GM19397 (cell line): Measurements from ENCODE around the gene RPLP2.

ENCODE experiments used
- ATAC-seq: cut with Tn5 transposase; IDR thresholded peaks from one replicate; pipeline ENCODE4 v1.9.1; 2021; ENCODE audit warnings: mild to moderate bottlenecking, moderate library complexity; ENCODE audit not compliant: unreplicated experiment

RPLP2 gene

GRCh38 chr11:846496-847098 is 36.8 kb downstream of the RPLP2 start:
- no peak for ATAC-seq

DNA sequence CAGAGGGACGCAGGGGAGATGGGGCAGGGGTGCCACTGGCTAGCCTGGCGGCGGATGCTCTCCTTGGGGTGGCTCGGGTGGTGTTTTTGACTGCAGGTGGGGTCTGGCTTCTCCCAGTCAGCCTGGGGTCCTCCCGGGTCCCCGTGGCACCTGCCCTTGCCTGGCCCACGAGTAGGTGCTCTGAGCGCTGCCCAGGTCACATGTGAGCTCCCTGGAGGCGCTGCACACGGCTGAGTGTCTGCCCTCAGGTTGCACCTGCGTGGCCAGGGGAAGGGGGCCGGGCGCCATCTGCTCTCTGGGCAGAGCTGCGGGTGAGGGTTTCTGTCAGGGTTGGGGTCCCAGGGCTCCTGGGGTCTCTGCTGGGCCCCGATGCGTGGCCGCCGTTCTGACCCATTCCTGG is 38.1 kb downstream of the RPLP2 start:
- ATAC-seq = no peak

DNA sequence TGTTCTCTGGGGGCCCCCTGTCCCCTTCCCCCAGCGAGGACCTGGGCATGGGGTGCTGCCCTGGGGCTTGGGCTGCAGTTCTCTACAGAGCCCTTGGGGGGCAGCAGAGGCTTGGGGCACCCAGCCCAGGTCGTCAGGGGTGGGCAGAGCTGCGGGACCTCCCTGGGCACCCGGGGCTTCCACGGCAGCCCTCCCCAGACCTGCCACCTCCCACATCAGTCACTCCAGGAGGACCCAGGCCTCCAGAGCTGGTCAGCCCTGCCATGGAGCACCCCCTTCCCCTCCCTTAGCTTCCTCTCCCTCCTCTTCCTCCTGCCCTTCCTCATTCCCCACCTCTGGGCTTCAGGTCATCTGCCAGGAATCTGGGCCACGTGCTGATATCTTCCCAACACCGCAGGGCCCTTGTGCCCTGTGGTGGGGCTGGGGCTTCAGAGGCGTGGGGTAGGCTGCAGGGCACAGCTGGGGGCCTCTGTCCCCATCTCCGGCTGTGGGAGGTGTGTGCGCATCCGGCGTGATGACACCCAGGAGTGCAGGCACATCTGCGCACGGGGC is 38.7 kb downstream of the RPLP2 start:
- no peak for ATAC-seq

DNA sequence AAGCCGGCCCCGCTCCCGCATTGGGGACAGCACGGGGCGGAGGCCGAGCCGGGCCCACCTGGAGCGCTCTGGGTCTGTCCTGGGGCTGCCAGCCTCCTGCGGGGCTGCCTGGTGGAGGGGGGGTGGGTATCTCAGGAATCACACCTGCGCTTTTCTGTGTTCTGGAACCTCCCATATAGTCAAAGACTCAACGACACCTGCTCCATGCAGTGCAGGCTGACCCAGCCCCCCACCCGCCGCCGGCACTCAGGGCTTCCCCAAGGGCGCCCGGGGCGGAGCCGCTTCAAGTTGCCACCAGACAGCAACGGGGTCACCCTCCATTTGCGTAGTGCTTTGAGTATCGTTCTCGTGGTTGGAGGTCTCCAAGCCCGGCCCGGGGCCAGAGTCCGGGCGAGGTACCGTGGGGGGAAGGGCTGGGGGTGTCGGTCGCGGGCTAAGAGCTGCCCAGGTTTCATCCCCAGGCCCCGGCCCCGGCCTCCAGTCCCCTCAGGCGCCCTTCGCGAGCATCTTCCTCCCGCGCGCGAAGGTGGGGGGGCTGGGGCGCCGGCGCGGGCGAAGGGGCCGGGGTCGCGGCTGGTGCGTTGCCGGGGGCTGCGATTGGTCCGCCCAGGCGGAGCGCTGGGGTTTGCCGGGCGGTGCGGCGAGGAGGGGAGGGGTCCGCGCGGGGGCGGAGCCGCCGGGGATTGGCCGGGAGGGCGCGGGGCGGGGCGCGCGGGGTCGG is 39.5 kb downstream of the RPLP2 start:
- no peak for ATAC-seq

DNA sequence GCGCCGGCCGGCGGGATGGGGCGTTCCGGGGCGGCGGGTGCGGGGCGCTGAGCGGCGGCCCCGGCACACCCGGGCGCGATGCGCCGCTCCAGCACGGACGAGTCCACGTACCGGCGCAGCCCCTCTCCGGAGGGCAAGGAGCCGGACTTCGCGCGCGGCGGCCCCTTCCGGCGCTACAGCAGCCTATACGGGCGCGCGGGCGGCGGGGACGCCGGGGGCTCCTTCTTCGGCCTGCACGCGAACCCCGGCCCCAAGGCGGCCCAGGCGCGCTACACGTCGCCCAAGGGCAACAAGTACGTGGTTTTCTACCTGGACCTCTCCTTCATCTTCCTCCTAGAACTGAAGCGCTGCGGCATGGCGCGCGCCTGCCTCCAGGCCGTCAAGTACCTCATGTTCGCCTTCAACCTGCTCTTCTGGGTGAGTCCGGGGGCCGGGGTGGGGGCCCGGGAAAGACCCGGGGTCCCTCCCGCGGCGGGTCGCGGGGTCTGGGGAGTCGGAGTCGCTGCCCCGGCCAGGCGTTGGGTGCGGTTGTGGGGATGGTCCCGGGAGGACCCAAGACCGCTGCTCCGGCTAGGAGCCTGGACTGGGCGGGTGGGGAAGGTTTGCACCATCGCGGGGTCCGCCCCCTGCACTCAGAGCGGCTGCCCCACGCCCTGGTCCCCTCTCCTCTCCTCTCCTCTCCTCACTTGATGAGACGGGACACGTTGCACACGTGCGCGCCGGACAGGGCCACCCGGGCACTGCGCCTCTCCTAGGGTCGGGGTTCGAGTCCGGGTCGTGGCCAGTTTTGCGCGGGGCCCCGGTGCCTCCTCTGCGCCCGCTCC is 40.4 kb downstream of the RPLP2 start:
- ATAC-seq = no peak

DNA sequence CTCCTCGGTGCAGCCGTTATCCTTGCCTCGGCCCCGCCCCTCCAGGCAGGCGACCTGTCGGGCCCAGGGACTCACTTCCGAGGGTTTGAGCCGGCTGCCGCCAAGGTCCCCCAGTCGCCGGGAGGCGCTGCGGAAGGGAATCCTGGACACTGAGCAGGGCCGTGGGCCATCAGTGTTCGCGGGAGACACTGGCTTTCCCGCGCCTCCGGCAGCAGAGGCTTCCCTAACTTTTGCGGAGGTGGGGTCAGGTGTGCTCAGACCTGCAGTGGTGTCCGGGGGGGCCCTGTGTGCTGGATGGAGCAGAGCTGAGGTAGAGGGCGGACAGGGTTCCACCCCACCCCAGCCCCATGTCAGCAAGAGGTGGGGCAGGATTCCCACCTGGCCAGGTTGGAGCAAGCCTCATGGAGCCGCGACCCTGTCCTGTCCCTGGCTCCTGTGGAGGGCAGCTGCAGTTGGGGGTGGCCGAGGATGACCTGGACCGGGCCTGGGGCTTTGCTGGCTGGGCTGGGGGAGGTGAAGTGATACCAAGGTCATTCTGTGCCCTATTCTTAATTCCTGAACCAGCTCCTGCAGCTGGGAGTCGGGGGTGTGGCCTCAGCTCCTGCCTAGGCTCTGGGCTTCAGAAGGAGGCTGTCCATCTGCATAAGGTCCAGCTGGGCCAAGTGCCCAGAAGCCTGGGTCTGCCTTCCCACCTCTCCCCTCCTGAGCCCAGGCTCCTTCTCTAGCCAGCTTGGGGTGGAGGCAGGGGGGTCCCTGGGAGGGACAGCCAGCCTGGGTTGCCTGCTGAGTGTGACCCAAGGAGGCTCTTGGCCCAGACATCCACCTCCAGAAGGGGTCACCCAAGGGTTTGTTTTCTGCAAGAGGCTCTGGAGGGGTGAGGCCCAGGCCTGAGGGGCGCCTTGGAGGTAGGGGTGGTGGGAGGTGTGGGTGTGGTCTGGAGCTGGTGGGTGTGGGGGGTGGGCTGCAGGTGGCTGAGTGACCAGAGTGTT is 41.3 kb downstream of the RPLP2 start:
- ATAC-seq = no peak

DNA sequence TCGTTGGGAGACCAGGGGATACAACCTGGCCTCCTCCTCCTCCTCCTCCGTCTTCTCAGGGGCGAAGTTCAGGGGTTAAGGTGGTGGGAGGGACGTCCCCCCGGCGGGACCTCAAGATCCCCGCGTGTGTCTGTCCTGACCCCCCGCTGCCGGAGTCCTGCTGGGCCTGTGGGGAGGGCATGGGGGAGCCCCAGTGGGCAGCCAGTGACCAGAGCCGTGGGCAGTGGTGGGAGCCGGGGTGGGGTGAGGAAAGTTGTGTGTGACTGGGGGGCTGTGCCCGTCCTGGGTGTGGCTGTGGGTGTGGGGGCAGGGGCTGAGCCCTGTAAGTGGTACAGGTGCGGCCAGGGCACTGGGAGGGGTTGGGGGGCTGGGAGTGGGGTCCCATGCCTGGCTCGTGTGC is 43.0 kb downstream of the RPLP2 start:
- ATAC-seq = no peak

DNA sequence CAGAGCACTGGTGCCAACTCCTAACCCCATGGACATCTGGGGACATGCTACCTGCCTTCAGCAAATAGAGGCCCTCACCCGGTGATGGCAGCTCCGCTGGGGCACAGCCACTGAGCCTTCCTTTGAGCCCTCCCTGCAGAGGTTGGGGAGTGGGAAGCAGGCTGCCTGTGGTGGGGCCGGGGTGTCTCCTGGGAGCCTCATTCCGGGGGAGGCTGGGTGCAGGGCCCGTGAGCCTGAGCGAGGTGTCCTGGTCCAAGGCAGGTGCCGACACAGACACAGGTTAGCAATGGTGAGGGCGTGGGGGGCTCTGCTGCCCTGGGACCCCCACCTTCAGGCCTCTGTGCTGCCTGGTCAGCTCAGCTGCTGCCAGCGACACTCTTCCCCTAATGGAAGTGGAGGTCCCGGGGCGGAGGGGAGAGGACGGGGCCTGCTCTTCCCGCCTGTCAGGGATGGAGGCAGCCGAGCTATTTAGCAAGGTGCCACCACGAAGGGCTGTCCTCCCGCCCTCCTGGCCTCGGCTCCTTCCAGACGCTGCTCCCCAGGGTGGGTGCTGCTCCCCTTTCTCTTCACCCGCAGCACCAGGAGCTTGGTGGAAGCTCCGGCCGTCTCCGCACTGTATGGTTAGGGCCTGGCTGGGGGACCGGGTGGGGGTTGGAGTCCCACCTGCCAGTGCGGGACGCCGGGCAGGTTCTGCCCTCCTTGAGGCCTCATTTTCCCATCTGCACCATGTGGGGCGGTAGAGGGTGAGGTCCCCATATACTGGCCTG is 44.1 kb downstream of the RPLP2 start:
- ATAC-seq = no peak

GRCh38 chr11:854601-855329 is 45.0 kb downstream of the RPLP2 start:
- no peak for ATAC-seq

GRCh38 chr11:855330-855674 is 45.5 kb downstream of the RPLP2 start:
- ATAC-seq = no peak

DNA sequence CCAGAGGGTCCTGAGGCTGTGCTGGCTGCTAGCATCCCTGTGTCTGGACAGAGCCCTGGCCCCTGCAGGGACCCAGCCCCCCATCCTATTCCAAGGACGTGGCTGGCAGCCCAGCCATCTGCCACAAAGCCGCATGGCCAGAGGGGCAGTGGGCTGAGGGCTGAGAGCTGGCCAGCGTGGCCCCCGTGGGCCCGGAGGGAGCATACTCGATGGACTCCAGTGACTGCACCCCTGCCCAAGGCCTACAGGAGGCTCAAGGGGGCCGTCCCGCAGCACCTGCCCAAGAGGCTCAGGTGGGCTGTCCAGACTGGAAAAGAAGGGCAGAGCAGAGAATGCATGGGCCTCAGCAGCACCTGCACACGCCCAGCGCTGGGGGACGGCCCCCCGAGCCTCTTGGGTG is 46.0 kb downstream of the RPLP2 start:
- no peak for ATAC-seq

DNA sequence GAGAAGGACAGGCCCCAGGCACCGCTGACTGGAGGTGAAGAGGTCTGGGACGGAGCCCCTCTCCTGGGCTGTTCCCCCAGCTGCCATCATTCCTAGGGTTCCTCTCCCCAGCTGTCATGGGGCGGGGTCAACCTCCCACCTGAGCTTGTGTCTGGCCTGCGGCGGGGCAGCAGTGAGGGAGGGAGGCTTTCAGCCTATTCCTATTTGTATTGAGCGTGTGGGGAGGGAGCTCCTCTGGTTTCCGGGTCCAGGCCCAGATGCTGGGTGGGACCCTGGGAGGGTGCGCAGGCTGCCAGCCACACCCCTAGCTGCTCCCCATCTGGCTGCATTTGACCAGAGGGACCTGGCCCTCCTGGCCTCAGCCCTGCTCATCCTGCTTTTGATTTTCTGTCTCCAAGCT is 46.6 kb downstream of the RPLP2 start:
- ATAC-seq = no peak

- ATAC-seq = no peak
These were observed 48.4 kb downstream of the RPLP2 start for GRCh38 chr11:858053-858761.

DNA sequence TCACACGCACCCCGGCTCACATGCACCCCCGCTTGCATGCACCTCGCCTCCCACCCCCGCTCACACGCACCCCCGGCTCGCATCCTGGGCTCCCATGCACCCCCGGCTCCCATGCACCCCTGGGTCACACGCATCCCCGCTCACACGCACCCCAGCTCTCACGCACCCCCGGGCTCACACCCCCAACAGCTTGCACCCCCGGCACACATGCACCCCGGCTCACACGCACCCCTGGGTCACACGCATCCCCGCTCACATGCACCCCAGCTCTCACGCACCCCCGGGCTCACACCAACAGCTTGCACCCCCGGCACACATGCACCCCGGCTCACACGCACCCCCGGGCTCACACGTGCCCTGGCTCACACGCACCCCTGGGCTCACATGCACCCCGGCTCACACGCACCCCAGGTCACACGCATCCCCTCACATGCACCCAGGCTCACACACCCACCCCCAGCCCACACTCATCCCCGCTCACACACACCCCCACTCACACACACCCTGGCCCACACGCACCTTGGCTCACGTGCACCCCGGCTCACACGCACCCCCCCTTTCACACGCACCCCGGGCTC is 49.1 kb downstream of the RPLP2 start:
- no peak for ATAC-seq

DNA sequence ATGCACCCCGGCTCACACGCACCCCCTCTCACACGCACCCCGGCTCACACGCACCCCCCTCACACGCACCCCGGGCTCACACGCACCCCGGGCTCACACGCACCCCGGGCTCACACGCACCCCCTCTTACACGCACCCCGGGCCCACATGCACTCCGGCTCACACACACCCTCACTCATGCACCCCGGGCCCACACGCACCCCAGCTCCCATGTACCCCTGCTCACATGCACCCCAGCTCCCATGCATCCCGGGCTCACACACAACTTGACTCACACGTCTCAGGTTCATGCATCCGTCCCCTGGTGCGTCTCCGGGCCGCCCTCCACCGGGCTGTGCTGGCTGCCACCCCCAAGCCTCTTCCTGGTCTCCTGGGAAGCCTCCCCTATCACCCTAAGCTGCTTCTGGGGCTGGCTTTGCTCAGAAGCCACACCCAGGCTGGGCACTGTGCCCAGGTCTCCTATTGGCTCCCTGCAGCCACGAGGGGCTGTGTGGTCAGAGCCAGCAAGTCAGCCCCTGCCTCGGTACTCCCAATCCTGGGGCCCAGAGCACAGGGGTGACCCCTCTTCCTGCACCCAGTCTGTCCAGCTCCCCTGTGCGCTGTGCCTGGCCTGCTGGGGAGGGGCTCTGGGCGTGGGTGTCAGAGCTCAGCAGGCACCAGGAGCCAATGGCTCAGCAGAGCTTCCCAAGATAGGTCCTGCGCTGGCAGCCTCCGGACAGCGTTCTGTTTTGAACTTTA is 49.8 kb downstream of the RPLP2 start:
- no peak for ATAC-seq

GRCh38 chr11:860234-861104 is 50.7 kb downstream of the RPLP2 start:
- ATAC-seq = no peak

DNA sequence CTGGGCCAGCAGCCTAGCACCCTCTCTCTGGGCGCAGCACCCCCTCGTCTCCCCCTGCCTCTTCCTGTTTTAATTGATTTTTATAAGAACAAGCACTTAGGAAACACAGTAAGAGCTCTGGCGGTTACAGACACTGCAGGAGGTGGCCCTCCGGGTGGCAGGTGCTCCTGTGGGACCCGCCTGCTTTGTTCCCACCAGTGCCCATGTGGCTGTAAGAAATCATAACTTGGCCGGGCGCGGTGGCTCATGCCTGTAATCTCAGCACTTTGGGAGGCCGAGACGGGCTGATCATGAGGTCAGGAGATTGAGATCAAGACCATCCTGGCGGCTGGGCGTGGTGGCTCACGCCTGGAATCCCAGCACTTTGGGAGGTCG is 51.3 kb downstream of the RPLP2 start:
- ATAC-seq = no peak
